Mesothelial cell of epicardium (in vitro differentiated cells): Measurements from ENCODE around the gene ANKRD29. TPM values are rescaled to one million over a fixed set of nuclear protein-coding genes. Genes with fewer than 3 reads are reported as not detected.
"Not testable (repeated sequence)": the region's sequence is repeated elsewhere in the genome, so short reads cannot be mapped to it uniquely, and the experiment has no call there.

Source experiments
- DNase-seq, 2 experiments: peaks; one replicate each; pipeline ENCODE4 v3.0.0; 2021; ENCODE audit warnings: low spot score in 2 of 2; ENCODE audit not compliant: unreplicated experiment in 2 of 2
- H3K27ac Mint-ChIP-seq: 2 replicates; pipeline ENCODE4 v1.8.0; 2021; ENCODE audit warnings: mixed read lengths
- H3K27me3 Mint-ChIP-seq: 2 replicates; pipeline ENCODE4 v1.8.0; 2021; ENCODE audit warnings: low read depth, mixed read lengths
- H3K36me3 Mint-ChIP-seq: 2 replicates; pipeline ENCODE4 v1.8.0; 2021; ENCODE audit warnings: mixed read lengths
- H3K4me1 Mint-ChIP-seq: 2 replicates; pipeline ENCODE4 v1.8.0; 2021; ENCODE audit warnings: mixed read lengths
- H3K4me3 Mint-ChIP-seq: 2 replicates; pipeline ENCODE4 v1.8.0; 2021; ENCODE audit warnings: mild to moderate bottlenecking, moderate library complexity, mixed read lengths
- H3K9me3 Mint-ChIP-seq: 2 replicates; pipeline ENCODE4 v1.8.0; 2021; ENCODE audit warnings: mixed read lengths
- total RNA-seq: library from RNA; stranded (reverse); gene quantifications from 3 replicates; pipeline ENCODE4 v1.2.1, GENCODE V29; 2021
- TF ChIP-seq, protein P1 (sequence below): fragments of 200-600 bp; sonication (generic); IDR thresholded peaks from one replicate; pipeline ENCODE4 v1.5.0; 2021; ENCODE audit warnings: antibody characterized with exemption; ENCODE audit not compliant: unreplicated experiment

ANKRD29 gene
- total RNA-seq, 1 donor from 2014 or later: 2.3 TPM

DNA sequence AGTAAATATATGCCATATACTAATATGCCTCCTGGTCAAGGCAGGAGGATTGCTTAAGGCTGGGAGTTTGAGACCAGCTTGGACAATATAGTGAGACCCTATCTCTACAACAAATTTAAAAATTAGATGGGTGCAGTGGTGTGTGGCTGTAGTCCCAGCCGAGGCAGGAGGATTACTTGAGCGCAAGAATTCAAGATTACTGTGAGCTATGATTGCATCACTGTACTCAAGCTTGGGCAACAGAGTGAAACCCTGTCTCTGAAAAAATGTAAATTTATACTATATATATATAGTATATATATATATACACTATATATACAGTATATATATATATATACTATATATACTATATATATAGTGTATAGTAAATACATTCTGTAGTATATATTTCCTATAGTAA is 46.5 kb downstream of the ANKRD29 start:
- Mint-ChIP-seq H3K27me3 (peaks cover 22% of the 10 kb centered on the region), H3K4me3 (no peak overlapping the region), H3K4me1 (peaks cover 23% of the 10 kb centered on the region), H3K27ac (no peak overlapping the region), H3K36me3 (no peaks in the 10 kb centered on the region), H3K9me3 (no peaks in the 10 kb centered on the region)
- TF ChIP-seq, protein P1, sequence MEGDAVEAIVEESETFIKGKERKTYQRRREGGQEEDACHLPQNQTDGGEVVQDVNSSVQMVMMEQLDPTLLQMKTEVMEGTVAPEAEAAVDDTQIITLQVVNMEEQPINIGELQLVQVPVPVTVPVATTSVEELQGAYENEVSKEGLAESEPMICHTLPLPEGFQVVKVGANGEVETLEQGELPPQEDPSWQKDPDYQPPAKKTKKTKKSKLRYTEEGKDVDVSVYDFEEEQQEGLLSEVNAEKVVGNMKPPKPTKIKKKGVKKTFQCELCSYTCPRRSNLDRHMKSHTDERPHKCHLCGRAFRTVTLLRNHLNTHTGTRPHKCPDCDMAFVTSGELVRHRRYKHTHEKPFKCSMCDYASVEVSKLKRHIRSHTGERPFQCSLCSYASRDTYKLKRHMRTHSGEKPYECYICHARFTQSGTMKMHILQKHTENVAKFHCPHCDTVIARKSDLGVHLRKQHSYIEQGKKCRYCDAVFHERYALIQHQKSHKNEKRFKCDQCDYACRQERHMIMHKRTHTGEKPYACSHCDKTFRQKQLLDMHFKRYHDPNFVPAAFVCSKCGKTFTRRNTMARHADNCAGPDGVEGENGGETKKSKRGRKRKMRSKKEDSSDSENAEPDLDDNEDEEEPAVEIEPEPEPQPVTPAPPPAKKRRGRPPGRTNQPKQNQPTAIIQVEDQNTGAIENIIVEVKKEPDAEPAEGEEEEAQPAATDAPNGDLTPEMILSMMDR: no peak
- no peak for DNase-seq

DNA sequence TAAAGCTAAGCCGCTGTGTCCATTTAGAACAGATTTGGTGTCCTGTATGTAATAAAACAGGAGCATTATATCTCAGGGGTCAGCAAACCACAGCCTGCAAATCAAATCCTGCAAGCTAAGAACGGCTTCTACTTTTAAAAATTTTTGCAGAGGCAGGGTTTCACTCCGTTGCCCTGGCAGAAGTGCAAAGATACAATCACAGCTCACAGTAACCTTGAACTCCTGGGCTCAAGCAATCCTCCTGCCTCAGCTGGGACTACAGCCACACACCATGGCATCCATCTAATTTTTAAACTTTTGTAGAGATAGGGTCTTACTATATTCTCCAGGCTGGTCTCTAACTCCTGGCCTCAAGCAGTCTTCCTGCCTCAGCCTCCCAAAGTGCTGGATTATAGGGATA is 47.8 kb downstream of the ANKRD29 start:
- Mint-ChIP-seq H3K27ac (no peak overlapping the region), H3K4me1 (peaks cover 20% of the 10 kb centered on the region), H3K9me3 (no peaks in the 10 kb centered on the region), H3K27me3 (peaks cover 8% of the 10 kb centered on the region), H3K4me3 (no peak overlapping the region), H3K36me3 (no peaks in the 10 kb centered on the region)
- DNase-seq: no peak
- TF ChIP-seq, protein P1: no peak

DNA sequence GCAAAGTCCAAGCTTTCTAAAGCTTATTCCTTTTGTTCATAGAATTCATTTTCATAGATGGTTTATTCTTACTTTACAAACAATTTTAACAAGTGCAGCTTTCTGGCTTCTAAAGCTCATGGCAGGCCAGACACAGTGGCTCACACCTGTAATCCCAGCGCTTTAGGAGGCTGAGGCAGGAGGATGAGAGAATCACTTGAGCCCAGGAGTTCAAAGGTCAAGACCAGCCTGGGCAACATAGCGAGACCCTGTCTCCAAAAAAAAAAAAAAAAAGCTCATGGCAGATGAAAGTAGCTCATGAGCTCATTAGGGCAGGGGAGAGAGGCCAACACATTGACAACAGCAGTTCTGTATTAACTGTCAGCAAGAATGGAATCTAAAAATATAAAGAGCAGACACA is 48.3 kb downstream of the ANKRD29 start:
- TF ChIP-seq, protein P1: no peak
- Mint-ChIP-seq H3K36me3 (no peaks in the 10 kb centered on the region), H3K27ac (no peak overlapping the region), H3K9me3 (no peaks in the 10 kb centered on the region), H3K4me3 (no peak overlapping the region), H3K27me3 (peaks cover 4% of the 10 kb centered on the region), H3K4me1 (peaks cover 18% of the 10 kb centered on the region)
- DNase-seq: no peak

DNA sequence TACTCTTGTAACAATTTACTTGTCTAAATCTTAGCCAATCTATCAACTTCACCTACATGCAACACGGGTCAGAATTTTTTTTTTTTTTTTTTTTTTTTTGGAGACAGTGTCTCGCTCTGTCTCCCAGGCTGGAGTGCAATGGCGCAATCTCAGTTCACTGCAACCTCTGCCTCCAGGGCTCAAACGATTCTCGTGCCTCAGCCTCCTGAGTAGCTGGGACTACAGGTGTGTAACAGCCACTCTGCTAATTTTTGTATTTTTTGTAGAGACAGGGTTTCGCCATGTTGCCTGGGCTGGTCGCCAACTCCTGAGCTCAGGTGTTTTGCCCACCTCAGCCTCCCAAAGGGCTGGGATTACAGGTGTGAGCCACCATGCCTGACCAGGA is 49.6 kb downstream of the ANKRD29 start:
- H3K27ac Mint-ChIP-seq, H3K36me3 Mint-ChIP-seq, DNase-seq, H3K4me3 Mint-ChIP-seq, H3K9me3 Mint-ChIP-seq, H3K27me3 Mint-ChIP-seq: not testable (repeated sequence)
- H3K4me1 Mint-ChIP-seq: peaks cover 10% of the 10 kb centered on the region

DNA sequence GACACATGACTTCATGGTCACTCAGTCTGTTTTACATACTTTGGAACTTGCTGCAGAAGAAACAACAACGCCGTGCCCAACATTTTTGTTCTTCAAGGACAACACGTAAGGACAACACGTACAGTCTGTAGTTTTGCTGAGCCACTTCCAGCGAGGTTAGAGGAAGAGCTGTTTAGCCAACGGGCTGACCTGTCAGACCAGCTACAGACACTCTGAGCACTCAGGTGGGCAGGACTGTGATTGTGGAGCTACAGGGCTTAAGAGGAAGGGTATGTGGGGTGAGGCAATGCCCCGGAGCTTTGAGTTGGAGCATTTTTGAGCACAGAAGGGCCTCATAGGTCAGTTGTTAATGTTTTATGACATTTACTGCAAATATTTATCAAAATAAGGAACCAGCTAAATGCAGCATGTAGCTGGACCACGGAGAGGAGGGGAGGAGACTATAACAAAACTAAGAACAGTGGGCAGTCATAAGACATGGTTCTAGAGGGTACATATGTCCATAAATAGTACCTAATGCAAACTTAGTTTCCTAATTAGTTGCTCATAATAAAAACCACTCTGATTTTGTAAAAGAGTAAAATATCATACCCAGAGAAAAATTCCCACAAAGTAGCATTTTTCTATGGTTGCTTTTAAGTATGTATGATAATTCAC is 50.1 kb downstream of the ANKRD29 start:
- H3K4me3 Mint-ChIP-seq: no peak overlapping the region
- H3K27ac Mint-ChIP-seq: no peak overlapping the region
- DNase-seq: no peak

DNA sequence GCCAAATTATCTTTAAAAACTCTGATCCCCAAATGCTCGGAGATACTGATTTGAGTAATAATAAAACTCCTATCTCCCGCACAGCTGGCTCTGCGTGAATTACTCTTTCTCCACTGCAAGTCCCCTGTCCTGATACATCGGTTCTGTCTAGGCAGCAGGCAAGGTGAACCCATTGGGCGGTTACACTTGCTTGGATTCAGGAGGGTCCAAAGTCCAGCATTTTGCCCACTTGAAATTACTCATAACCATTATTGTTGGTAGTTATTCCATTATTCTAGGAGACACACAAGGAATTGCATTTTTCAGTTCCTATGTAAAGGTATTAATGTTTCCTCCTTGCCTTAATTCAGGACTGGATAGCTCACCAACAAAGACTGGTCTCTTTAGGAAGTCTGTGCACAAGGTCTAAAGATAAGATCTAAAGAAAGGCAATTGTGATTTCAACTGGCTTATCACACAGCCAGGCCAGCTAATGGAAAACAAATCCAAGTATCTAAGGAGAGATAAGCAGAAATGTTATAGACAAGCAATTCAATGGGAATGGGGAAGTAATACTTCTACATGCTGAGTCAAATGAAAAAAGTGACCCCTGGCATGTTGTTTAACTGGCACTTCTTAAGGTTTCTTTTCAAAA is 53.2 kb downstream of the ANKRD29 start:
- H3K4me3 Mint-ChIP-seq: no peak overlapping the region
- TF ChIP-seq, protein P1: no peak
- H3K9me3 Mint-ChIP-seq: no peaks in the 10 kb centered on the region
- no peak overlapping the region for H3K27ac Mint-ChIP-seq
- H3K27me3 Mint-ChIP-seq: no peaks in the 10 kb centered on the region
- no peak for DNase-seq
- H3K4me1 Mint-ChIP-seq: peaks cover 6% of the 10 kb centered on the region
- H3K36me3 Mint-ChIP-seq: no peaks in the 10 kb centered on the region

More for the DNA sequence above, 50.1 kb downstream of the ANKRD29 start:
- Mint-ChIP-seq H3K36me3 (no peaks in the 10 kb centered on the region), H3K4me1 (peaks cover 6% of the 10 kb centered on the region), H3K9me3 (no peaks in the 10 kb centered on the region), H3K27me3 (no peaks in the 10 kb centered on the region)
- TF ChIP-seq, protein P1: no peak
